EH (cell line): ENCODE data around the gene RNF141.
A peak's percentile ranks its signal among the peaks of the same experiment; 100 is the strongest.

ENCODE experiments used
- DNase-seq: peaks from one replicate; pipeline ENCODE4 v3.0.0-alpha.2; 2015; ENCODE audit warnings: low read depth

Gene RNF141

GRCh38 chr11:10540915-10541560 lies at the start of gene RNF141:
RNF141 (minus strand) TSS chr11:10541187; CDS start chr11:10534158, 7,029 bp downstream.
- peak; percentile 92 for DNase-seq

GRCh38 chr11:10590218-10590915 lies 49.4 kb upstream of the RNF141 start:
- DNase-seq = peak; percentile 30

GRCh38 chr11:10588904-10589303 lies 47.9 kb upstream of the RNF141 start:
- peak; percentile 54 for DNase-seq

GRCh38 chr11:10587995-10588394 lies 47.0 kb upstream of the RNF141 start:
- no peak for DNase-seq

- DNase-seq = peak; percentile 75
These were observed 46.4 kb upstream of the RNF141 start for GRCh38 chr11:10587388-10587787.

- DNase-seq = peak; percentile 65
These were observed 43.1 kb upstream of the RNF141 start for GRCh38 chr11:10584071-10584501.

GRCh38 chr11:10581481-10582019 lies 40.6 kb upstream of the RNF141 start:
- peak; percentile 64 for DNase-seq

GRCh38 chr11:10580623-10581022 lies 39.6 kb upstream of the RNF141 start:
- DNase-seq = no peak

GRCh38 chr11:10579700-10580099 lies 38.7 kb upstream of the RNF141 start:
- no peak for DNase-seq

GRCh38 chr11:10576035-10576398 lies 35.0 kb upstream of the RNF141 start:
- DNase-seq = no peak

- DNase-seq = peak; percentile 59
These were observed 34.5 kb upstream of the RNF141 start for GRCh38 chr11:10575346-10576034.

GRCh38 chr11:10573556-10573955 lies 32.6 kb upstream of the RNF141 start:
- no peak for DNase-seq

- DNase-seq = no peak
These were observed 32.0 kb upstream of the RNF141 start for GRCh38 chr11:10573028-10573427.

GRCh38 chr11:10572533-10572932 lies 31.5 kb upstream of the RNF141 start:
- no peak for DNase-seq

GRCh38 chr11:10568486-10568941 lies 27.5 kb upstream of the RNF141 start, which contains the start of gene LYVE1:
LYVE1 (minus strand) TSS chr11:10568665; CDS start chr11:10568532, 133 bp downstream.
- DNase-seq = no peak

- DNase-seq = peak; percentile 27
These were observed 26.5 kb upstream of the RNF141 start for GRCh38 chr11:10567446-10567845.

GRCh38 chr11:10566257-10566957 lies 25.4 kb upstream of the RNF141 start:
- DNase-seq = no peak

GRCh38 chr11:10565493-10565892 lies 24.5 kb upstream of the RNF141 start:
- no peak for DNase-seq

GRCh38 chr11:10564696-10565318 lies 23.8 kb upstream of the RNF141 start:
- peak; percentile 51 for DNase-seq

GRCh38 chr11:10564030-10564429 lies 23.0 kb upstream of the RNF141 start:
- no peak for DNase-seq

GRCh38 chr11:10561947-10562346 lies 21.0 kb upstream of the RNF141 start:
- DNase-seq = no peak
